Measurements from ENCODE around the gene ARHGAP19. TPM values are rescaled to one million over a fixed set of nuclear protein-coding genes. Genes with fewer than 3 reads are reported as not detected.

The ARHGAP19 gene
- total RNA-seq, 1 experiment from 2014 or later = 59.0 TPM

DNA sequence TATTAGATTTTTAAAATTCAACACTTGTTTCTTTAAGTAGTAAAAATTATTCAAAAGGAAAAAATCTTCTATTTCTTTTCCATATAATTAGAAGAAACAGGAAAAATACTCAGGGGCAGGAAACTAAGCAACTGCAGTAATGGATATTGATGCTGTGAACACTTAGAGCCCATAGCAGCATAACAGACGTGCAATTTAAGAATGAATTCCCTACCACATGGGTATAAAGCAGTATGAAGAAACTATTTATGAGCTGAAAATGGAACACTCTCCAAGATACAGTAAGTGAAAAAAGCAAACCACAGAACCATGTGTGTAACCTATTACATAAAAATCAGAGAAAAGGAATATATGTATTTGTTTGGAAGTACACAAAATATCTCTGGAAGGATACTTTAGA, 30.8 kb downstream of the ARHGAP19 start:
- Histone ChIP-seq H3K4me1 (ENCODE audit: insufficient read depth, low read length, poor library complexity, severe bottlenecking) (no peaks in the 10 kb centered on the region), H3K27me3 (replicated peaks; ENCODE audit: insufficient read depth, low read depth, low read length, poor library complexity) (no peaks in the 10 kb centered on the region), H3K4me3 (ENCODE audit: low read depth, low read length, poor library complexity, severe bottlenecking) (no peak overlapping the region), H3K9me3 (ENCODE audit: low read depth, low read length, poor library complexity, severe bottlenecking) (no peaks in the 10 kb centered on the region), H3K27ac (ENCODE audit: low read depth, low read length, poor library complexity, severe bottlenecking) (no peak overlapping the region), H3K36me3 (ENCODE audit: insufficient read depth, low read length, poor library complexity, severe bottlenecking) (peaks cover 42% of the 10 kb centered on the region)
- intact Hi-C loops (cut with micrococcal nuclease; ENCODE audit: unreplicated experiment) = no loop called here
- POLR2A ChIA-PET (ENCODE audit: low non-redundant PET) = no interaction called here
- CTCF ChIA-PET = no interaction called here
- DNase-seq (ENCODE audit: low spot score) = no peak
- BruUV-seq (replicated peaks) = no TSS peak
- TF ChIP-seq EZH2 (IDR thresholded peaks at IDR 0.05; ENCODE audit: borderline replicate concordance, low read depth, low read length, poor library complexity, severe bottlenecking) = no peak
- no peak for TF ChIP-seq CTCF (conservative IDR thresholded peaks at IDR 0.05; ENCODE audit: low read depth, low read length)

DNA sequence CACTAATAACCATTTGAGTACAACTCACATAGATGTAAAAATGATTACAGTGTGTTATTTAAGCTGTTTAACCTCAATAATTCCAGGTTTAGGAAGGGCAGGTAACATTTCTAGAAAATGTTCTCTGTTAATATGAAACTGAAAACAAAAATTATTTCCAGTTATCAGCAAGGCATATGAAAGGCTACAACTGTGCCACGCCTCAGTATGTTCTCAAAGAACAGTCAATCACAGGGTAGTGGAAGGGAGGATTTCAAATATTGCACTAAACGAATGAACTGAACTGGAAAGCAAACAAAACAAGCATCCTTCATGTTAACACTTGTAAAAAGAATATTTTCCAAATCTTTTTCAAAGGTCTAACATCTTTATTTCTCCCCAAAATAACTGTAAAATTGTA, 31.3 kb downstream of the ARHGAP19 start:
- TF ChIP-seq CTCF (conservative IDR thresholded peaks at IDR 0.05; ENCODE audit: low read depth, low read length) (no peak), EZH2 (IDR thresholded peaks at IDR 0.05; ENCODE audit: borderline replicate concordance, low read depth, low read length, poor library complexity, severe bottlenecking) (no peak)
- ChIA-PET CTCF (no interaction called here), POLR2A (ENCODE audit: low non-redundant PET) (interaction anchor here (0.6 kb wide), 1 partner anchor 694 kb away, joined by 3 read pairs; no protein-coding TSS in a partner anchor)
- no peaks in the 10 kb centered on the region for H3K9me3 ChIP-seq (ENCODE audit: low read depth, low read length, poor library complexity, severe bottlenecking)
- no peak for DNase-seq (ENCODE audit: low spot score)
- H3K36me3 ChIP-seq (ENCODE audit: insufficient read depth, low read length, poor library complexity, severe bottlenecking) = peaks cover 44% of the 10 kb centered on the region
- H3K27ac ChIP-seq (ENCODE audit: low read depth, low read length, poor library complexity, severe bottlenecking) = no peak overlapping the region
- intact Hi-C loops (cut with micrococcal nuclease; ENCODE audit: unreplicated experiment) = no loop called here
- no TSS peak for BruUV-seq (replicated peaks)
- no peaks in the 10 kb centered on the region for H3K27me3 ChIP-seq (replicated peaks; ENCODE audit: insufficient read depth, low read depth, low read length, poor library complexity)
- H3K4me1 ChIP-seq (ENCODE audit: insufficient read depth, low read length, poor library complexity, severe bottlenecking) = no peaks in the 10 kb centered on the region
- no peak overlapping the region for H3K4me3 ChIP-seq (ENCODE audit: low read depth, low read length, poor library complexity, severe bottlenecking)

DNA sequence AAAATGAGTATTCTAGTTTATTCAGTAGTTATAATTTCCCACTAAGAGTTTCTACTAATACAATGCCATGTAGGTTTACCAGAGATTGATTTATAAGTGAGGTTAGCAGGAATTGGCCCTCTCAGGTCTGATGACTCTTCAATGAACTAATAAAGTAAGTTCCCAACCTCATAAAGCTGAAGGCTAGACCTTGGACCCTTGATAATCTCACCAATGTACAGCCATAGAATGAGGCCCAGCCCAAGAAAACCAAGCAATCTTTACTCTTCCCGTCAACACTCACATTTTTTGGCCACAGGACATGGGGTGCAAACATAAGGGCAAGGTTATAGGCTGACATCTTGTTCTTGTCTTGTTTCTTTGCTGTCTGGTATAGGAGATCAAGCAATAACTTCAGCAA, 33.3 kb downstream of the ARHGAP19 start:
- H3K4me3 ChIP-seq (ENCODE audit: low read depth, low read length, poor library complexity, severe bottlenecking) = no peak overlapping the region
- no peak for DNase-seq (ENCODE audit: low spot score)
- BruUV-seq (replicated peaks) = no TSS peak
- no peak overlapping the region for H3K27ac ChIP-seq (ENCODE audit: low read depth, low read length, poor library complexity, severe bottlenecking)
- ChIA-PET CTCF (no interaction called here), POLR2A (ENCODE audit: low non-redundant PET) (no interaction called here)
- no peaks in the 10 kb centered on the region for H3K27me3 ChIP-seq (replicated peaks; ENCODE audit: insufficient read depth, low read depth, low read length, poor library complexity)
- intact Hi-C loops (cut with micrococcal nuclease; ENCODE audit: unreplicated experiment) = no loop called here
- H3K9me3 ChIP-seq (ENCODE audit: low read depth, low read length, poor library complexity, severe bottlenecking) = no peaks in the 10 kb centered on the region
- H3K4me1 ChIP-seq (ENCODE audit: insufficient read depth, low read length, poor library complexity, severe bottlenecking) = no peaks in the 10 kb centered on the region
- peaks cover 47% of the 10 kb centered on the region for H3K36me3 ChIP-seq (ENCODE audit: insufficient read depth, low read length, poor library complexity, severe bottlenecking)
- no peak for TF ChIP-seq EZH2 (IDR thresholded peaks at IDR 0.05; ENCODE audit: borderline replicate concordance, low read depth, low read length, poor library complexity, severe bottlenecking)
- no peak for TF ChIP-seq CTCF (conservative IDR thresholded peaks at IDR 0.05; ENCODE audit: low read depth, low read length)

Measured in A673 (cell line).